Left kidney (tissue), 1 donor: Measurements from ENCODE around the gene KRTCAP2. TPM values are rescaled to one million over a fixed set of nuclear protein-coding genes. Genes with fewer than 3 reads are reported as not detected.

Source experiments
- polyA plus RNA-seq: library from polyadenylated mRNA; unstranded; fragments of 120-200 nt; gene quantifications from one replicate; pipeline ENCODE4 v1.2.1, GENCODE V29; 2013; ENCODE audit not compliant: insufficient read length

KRTCAP2 gene
- polyA plus RNA-seq, 1 donor: 134 TPM

Other genes starting within 250 kb of the KRTCAP2 start
- gene PMVK, start 236.6 kb downstream of the KRTCAP2 start, polyA plus RNA-seq: 34.9 TPM
- 59.6 TPM for gene PBXIP1, start 217.2 kb downstream of the KRTCAP2 start, polyA plus RNA-seq
- gene PYGO2, start 211.5 kb downstream of the KRTCAP2 start, polyA plus RNA-seq: 42.6 TPM
- 84.1 TPM for gene SHC1, start 202.6 kb downstream of the KRTCAP2 start, polyA plus RNA-seq
- 110 TPM for gene CKS1B, start 198.6 kb downstream of the KRTCAP2 start, polyA plus RNA-seq
- gene FLAD1, start 190.0 kb downstream of the KRTCAP2 start, polyA plus RNA-seq: 32.4 TPM
- gene LENEP, start 179.7 kb downstream of the KRTCAP2 start, polyA plus RNA-seq: 0.93 TPM
- 11.5 TPM for gene ZBTB7B, start 170.5 kb downstream of the KRTCAP2 start, polyA plus RNA-seq
- gene DCST2, start 139.5 kb downstream of the KRTCAP2 start, polyA plus RNA-seq: 2.5 TPM
- gene DCST1, start 139.5 kb downstream of the KRTCAP2 start, polyA plus RNA-seq: 0.58 TPM
- gene ADAM15, start 122.0 kb downstream of the KRTCAP2 start, polyA plus RNA-seq: 41.9 TPM
- 20.2 TPM for gene EFNA4, start 109.6 kb downstream of the KRTCAP2 start, polyA plus RNA-seq
- 6.1 TPM for gene EFNA3, start 94.5 kb downstream of the KRTCAP2 start, polyA plus RNA-seq
- 56.0 TPM for gene EFNA1, start 45.4 kb downstream of the KRTCAP2 start, polyA plus RNA-seq
- gene SLC50A1, start 37.5 kb downstream of the KRTCAP2 start, polyA plus RNA-seq: 57.8 TPM
- 26.9 TPM for gene DPM3, start 32.8 kb downstream of the KRTCAP2 start, polyA plus RNA-seq
- gene TRIM46, start 545 bp upstream of the KRTCAP2 start, polyA plus RNA-seq: 4.4 TPM
- gene THBS3, start 34.6 kb upstream of the KRTCAP2 start, polyA plus RNA-seq: 49.6 TPM
- gene MTX1, start 35.4 kb upstream of the KRTCAP2 start, polyA plus RNA-seq: 40.7 TPM
- 23.6 TPM for gene ENTREP3, start 82.2 kb upstream of the KRTCAP2 start, polyA plus RNA-seq
- gene SCAMP3, start 89.1 kb upstream of the KRTCAP2 start, polyA plus RNA-seq: 55.7 TPM
- gene CLK2, start 100.2 kb upstream of the KRTCAP2 start, polyA plus RNA-seq: 87.6 TPM
- 13.9 TPM for gene HCN3, start 104.2 kb upstream of the KRTCAP2 start, polyA plus RNA-seq
- gene PKLR, start 128.1 kb upstream of the KRTCAP2 start, polyA plus RNA-seq: 7.6 TPM
- gene FDPS, start 135.6 kb upstream of the KRTCAP2 start, polyA plus RNA-seq: 179 TPM
- 34.3 TPM for gene RUSC1, start 147.6 kb upstream of the KRTCAP2 start, polyA plus RNA-seq